ENCODE results near the gene GXYLT1.
"Not testable (repeated sequence)": the region's sequence is repeated elsewhere in the genome, so short reads cannot be mapped to it uniquely, and the experiment has no call there.

Gene GXYLT1

GRCh38 chr12:42145197-42145549 is 499 bp upstream of the GXYLT1 start:
- DNase-seq (ENCODE audit: low spot score) = no peak

- DNase-seq (ENCODE audit: low spot score) = no peak
Measured at GRCh38 chr12:42144158-42144407, 591 bp downstream of the GXYLT1 start.

DNA sequence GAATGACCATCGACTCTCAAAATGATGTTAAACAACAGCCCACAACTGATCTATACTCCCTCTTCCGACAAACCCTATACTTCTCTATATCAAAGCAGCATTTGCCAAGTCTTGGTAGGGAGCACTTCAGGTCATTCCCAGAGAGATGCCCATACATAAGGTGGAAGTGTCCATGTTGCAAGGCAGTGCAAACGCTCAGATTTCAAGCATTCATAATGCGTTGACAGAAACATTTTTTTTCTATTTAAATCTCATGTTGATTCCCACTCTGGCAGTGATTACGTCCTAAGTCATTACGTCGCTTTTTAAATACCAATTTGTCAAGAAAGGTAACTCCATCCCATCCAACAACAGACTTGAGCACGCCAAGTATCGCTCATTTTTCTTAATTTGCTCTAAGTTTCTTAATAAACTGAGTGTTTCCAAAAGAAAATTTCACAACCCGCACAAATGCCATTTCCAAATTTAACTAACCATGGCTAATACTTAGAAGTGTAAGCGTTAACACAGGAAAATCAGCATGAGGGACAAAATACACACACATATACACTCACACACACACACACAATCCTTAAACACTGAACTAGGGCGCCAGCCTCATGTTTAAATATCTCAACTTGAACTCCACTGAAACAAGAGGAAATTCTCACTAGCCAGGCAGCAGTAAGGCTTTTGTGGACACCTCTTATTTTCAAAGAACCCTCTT is 1.1 kb downstream of the GXYLT1 start:
- peak; percentile 36 for DNase-seq (ENCODE audit: low spot score)

GRCh38 chr12:42141981-42142606 is 2.6 kb downstream of the GXYLT1 start:
- no peak for DNase-seq (ENCODE audit: low spot score)

GRCh38 chr12:42140901-42141300 is 3.8 kb downstream of the GXYLT1 start:
- DNase-seq (ENCODE audit: low spot score) = peak; percentile 54

GRCh38 chr12:42135259-42135814 is 9.3 kb downstream of the GXYLT1 start:
- no peak for DNase-seq (ENCODE audit: low spot score)

GRCh38 chr12:42130672-42131402 is 13.8 kb downstream of the GXYLT1 start:
- no peak for DNase-seq (ENCODE audit: low spot score)

DNA sequence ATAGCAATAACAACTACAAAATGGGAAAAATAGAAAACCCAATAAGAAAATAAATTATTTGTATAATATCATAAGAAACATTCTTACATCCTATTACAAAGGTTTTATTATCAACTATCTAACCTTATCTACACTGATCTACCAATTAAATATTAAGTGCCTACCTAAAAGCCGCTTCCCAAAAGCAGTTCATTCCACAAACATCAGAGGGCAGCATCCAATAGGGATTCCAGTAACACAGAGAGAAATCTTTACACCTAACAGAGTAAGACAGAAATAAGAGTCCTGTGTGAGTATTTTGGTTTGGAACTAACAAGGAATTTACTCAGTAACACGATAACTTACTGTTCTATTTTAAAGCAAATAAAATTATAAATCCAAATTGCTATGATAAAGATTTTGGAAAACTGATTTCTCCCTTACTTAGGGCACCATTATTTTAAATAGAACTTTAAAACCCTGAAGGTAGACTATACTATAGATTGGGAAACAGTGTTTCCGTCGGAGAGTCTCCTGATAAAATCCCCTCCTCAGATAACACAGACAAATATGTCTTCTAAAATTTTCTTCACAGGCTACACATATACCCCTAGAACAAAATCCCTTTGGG is 15.0 kb downstream of the GXYLT1 start:
- peak; percentile 66 for DNase-seq (ENCODE audit: low spot score)

DNA sequence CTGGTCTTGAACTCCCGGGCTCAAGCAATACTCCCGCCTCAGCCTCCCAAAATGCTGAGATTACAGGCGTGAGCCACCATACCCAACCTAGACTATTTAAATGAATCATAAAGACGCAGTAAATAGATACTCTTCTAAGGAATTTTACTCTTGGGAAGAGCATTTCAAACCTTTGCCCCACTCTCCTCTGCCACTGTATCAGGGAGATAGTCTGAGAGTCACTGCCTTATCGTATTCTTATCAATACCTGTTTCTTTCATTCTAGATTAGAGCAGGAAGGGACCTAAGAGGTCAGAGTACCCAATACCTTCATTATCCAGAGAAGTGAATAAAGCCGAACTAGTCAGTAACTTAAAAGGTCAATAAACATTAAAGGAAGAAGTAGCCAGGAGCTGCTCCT is 15.8 kb downstream of the GXYLT1 start:
- no peak for DNase-seq (ENCODE audit: low spot score)

DNA sequence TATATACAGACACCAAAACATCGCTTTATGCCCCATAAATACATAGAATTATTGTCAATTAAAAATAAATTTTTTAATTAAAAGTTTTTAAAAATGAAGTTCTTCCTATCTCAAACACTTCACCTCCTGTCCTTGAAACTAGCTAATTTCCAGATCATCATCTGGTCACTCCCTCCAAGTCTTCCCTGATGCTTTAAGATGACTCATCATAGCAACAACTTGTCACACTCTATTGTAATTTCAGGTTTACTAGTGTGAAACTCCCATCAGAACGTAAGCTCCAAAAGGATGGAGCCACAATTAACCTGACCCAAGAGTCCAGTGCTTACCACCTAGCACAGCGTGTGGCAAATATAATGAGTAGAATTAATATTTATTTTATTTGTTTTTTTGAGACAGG is 16.3 kb downstream of the GXYLT1 start:
- no peak for DNase-seq (ENCODE audit: low spot score)

DNA sequence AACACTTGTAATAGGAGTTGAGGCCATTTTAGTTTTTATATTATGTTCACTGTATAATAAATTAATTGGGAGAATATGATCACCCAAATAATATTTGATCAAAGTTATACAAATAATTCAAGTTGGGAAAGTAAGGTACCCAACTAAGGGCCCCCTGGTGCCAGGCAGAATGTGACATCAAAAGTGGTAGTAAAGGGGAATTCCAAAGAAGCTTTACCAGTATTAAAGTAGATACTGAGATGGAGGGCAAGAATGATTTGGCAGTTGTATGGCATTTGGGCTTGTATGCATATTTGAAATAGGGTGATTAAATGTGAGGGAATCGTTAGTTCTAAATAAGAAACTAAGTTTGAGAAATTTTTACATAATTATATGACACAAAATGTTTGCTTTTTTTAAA is 17.7 kb downstream of the GXYLT1 start:
- DNase-seq (ENCODE audit: low spot score) = no peak

- DNase-seq (ENCODE audit: low spot score) = no peak
Measured at GRCh38 chr12:42125388-42125767, 19.3 kb downstream of the GXYLT1 start.

GRCh38 chr12:42124764-42125387 is 19.8 kb downstream of the GXYLT1 start:
- no peak for DNase-seq (ENCODE audit: low spot score)

GRCh38 chr12:42119085-42119633 is 25.5 kb downstream of the GXYLT1 start:
- DNase-seq (ENCODE audit: low spot score) = no peak

- DNase-seq (ENCODE audit: low spot score) = no peak
Measured at GRCh38 chr12:42118136-42118879, 26.4 kb downstream of the GXYLT1 start.

DNA sequence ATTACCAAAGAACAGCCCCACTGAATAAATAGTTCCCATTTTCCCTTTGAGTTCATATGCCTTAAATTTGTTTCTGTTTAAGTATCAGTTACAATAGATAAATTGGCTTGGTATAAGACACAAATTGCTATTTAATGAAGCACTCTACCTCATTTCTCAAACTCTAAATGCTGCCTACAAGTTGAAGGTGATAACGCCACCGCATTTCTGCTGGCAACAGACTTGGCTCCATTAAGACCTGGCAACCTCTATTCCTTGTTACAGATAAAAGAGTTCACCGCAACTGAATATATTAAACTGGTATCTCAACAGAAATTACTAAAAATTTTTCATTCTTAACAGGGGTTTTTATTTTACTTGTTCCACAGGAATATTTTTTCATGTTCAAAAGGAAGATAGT is 35.6 kb downstream of the GXYLT1 start:
- no peak for DNase-seq (ENCODE audit: low spot score)

- not testable (repeated sequence) for DNase-seq (ENCODE audit: low spot score)
Measured at GRCh38 chr12:42106791-42107190, 37.9 kb downstream of the GXYLT1 start.

DNA sequence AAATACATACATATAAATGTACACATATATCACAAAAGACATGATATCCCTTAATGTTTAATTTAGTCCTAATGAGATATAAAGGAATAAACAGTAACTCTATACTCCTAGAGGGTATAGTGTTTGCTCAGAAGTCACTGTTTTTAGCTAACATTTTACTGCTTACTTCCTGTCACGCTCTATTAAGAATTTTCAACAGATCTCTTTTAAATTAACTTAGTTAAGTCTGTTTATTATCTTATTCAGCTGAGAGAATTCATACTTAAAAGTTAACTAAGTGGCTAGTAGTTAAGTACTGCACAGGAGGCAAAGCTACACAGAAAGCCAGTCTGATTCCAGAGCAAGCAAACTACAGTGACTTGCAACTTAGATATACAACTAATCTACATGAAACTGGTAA is 39.9 kb downstream of the GXYLT1 start:
- DNase-seq (ENCODE audit: low spot score) = no peak

GRCh38 chr12:42104087-42104486 is 40.6 kb downstream of the GXYLT1 start:
- DNase-seq (ENCODE audit: low spot score) = no peak

DNA sequence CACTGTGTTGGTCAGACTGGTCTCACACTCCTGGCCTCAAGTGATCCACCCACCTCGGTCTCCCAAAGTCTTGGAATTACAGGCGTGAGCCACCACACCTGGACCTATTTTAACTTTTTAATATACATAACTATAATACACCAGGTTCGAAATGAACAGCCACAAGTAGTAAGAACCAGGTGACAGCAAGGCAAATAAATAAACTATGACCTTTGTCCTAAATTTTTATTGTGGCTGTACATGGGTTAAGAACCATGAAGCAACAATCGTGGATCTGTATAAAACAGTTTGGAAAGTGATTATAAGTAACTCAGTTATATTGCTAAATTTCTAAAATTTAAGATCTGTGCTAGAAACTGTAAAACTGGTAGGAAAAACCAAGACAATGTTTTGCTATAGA is 41.5 kb downstream of the GXYLT1 start:
- no peak for DNase-seq (ENCODE audit: low spot score)

DNA sequence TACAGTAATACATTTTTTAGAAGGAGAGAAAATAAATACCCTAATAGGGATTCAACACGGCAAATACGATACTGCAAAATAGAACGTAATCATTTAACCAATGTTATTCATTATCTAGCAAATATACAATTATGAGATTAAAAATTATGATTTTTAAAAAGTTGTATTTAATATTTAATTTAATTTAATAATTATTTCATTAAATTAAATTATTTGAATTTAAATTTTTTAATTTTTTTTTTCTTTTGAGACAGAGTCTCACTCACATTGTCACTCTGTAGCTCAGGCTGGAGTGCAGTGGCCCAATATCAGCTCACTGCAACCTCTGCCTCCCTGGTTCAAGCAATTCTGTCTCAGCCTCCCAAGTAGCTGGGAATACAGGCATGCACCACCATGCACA is 42.0 kb downstream of the GXYLT1 start:
- DNase-seq (ENCODE audit: low spot score) = no peak

DNA sequence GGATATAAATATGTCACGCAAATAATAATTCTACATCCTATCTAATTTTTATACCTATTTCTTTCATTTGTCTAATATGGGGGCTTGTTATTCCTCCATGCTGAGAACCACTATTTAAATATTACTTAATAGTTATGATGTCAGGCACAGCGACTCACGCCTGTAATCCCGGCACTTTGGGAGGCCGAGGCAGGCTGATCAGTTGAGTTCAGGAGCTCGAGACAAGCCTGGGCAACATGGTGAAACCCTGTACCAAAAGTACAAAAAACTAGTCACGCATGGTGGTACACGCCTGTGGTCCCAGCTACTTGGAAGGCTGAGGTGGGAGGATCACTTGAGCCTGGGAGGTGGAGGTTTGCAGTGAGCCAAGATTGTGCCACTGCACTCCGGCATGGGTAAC is 45.2 kb downstream of the GXYLT1 start:
- no peak for DNase-seq (ENCODE audit: low spot score)

All from SW480 (cell line).